ENCODE measurements around the gene C1QTNF7. TPM values are rescaled to one million over a fixed set of nuclear protein-coding genes. Genes with fewer than 3 reads are reported as not detected.

C1QTNF7 gene
- total and polyA plus RNA-seq, 12 donors: 0.30 to 2.7 (median 1.5) TPM

- no peaks in the 10 kb centered on the region for H3K36me3 ChIP-seq
- intact Hi-C loops (cut with DNase I): no loop called here
- DNase-seq: no peak
Measured at GRCh38 chr4:15434676-15435075, 6.8 kb downstream of the C1QTNF7 start.

GRCh38 chr4:15436513-15436912, 8.7 kb downstream of the C1QTNF7 start:
- Histone ChIP-seq H3K27me3 (no peaks in the 10 kb centered on the region), H3K4me1 (peaks cover 0 to 14% (median 0%) of the 10 kb centered on the region in 9 donors), H3K27ac (no peak overlapping the region), H3K9me3 (no peaks in the 10 kb centered on the region), H3K4me3 (no peak overlapping the region), H3K36me3 (peaks cover 0 to 4% (median 0%) of the 10 kb centered on the region in 9 donors)
- intact Hi-C loops (cut with DNase I): no loop called here
- WGBS, 2 donors: 17 to 27% methylated on average over 2 of the region's 2 CpGs
- no peak for TF ChIP-seq CTCF (IDR thresholded peaks at IDR 0.05)
- DNase-seq (no peak), ATAC-seq (no peak)

More at GRCh38 chr4:15434676-15435075, 6.8 kb downstream of the C1QTNF7 start:
- ATAC-seq: no peak
- WGBS, 2 donors: 92 to 98% methylated on average over 2 of the region's 2 CpGs
- Histone ChIP-seq H3K9me3 (no peaks in the 10 kb centered on the region), H3K4me3 (no peak overlapping the region), H3K4me1 (peaks cover 0 to 14% (median 0%) of the 10 kb centered on the region in 9 donors), H3K27ac (no peak overlapping the region), H3K27me3 (no peaks in the 10 kb centered on the region)
- TF ChIP-seq CTCF (IDR thresholded peaks at IDR 0.05): no peak

- ATAC-seq (no peak), DNase-seq (no peak)
- H3K27me3 ChIP-seq: no peaks in the 10 kb centered on the region
- peaks cover 0 to 3% (median 0%) of the 10 kb centered on the region in 11 donors for H3K9me3 ChIP-seq
- H3K4me3 ChIP-seq: no peak overlapping the region
- H3K36me3 ChIP-seq: peaks cover 0 to 11% (median 0%) of the 10 kb centered on the region in 9 donors
- no peak overlapping the region for H3K27ac ChIP-seq
- WGBS, 2 donors: 89 to 91% methylated on average over 2 of the region's 2 CpGs
- intact Hi-C loops (cut with DNase I): no loop called here
- no peak for TF ChIP-seq CTCF (IDR thresholded peaks at IDR 0.05)
- H3K4me1 ChIP-seq: peaks cover 0 to 19% (median 0%) of the 10 kb centered on the region in 9 donors
Measured at GRCh38 chr4:15438939-15439524, 11.2 kb downstream of the C1QTNF7 start.

GRCh38 chr4:15443371-15444160, 15.7 kb downstream of the C1QTNF7 start:
- Histone ChIP-seq H3K4me1 (peaks cover 0 to 5% (median 0%) of the 10 kb centered on the region in 9 donors), H3K27ac (no peak overlapping the region), H3K4me3 (no peak overlapping the region), H3K27me3 (no peaks in the 10 kb centered on the region), H3K36me3 (peaks cover 0 to 11% (median 0%) of the 10 kb centered on the region in 9 donors), H3K9me3 (peaks cover 0 to 3% (median 0%) of the 10 kb centered on the region in 11 donors)
- intact Hi-C loops (cut with DNase I): no loop called here
- 57 to 75% methylated on average over 2 of the region's 2 CpGs for WGBS, 2 donors
- TF ChIP-seq CTCF (IDR thresholded peaks at IDR 0.05): no peak
- DNase-seq (no peak), ATAC-seq (peak in 1 of 8 donors; percentile 51)
